Activated CD4-positive, CD25-positive, alpha-beta regulatory T cell treated with anti-CD3 and anti-CD28 coated beads, Interleukin-2, amount 50 U/mL, for 16 hours (primary cell): Measurements from ENCODE around the gene TAS2R9.
"Not testable (repeated sequence)": the region's sequence is repeated elsewhere in the genome, so short reads cannot be mapped to it uniquely, and the experiment has no call there.

ENCODE experiments used
- DNase-seq: peaks from one replicate; pipeline ENCODE4 v3.0.0-alpha.2; 2020; ENCODE audit warnings: low read depth, low spot score

TAS2R9 gene

GRCh38 chr12:10810068-10810467 lies at the start of gene TAS2R9:
Gene TAS2R9 (minus strand): TSS chr12:10810168. CDS start chr12:10810075, 93 bp downstream.
- DNase-seq, result no peak

GRCh38 chr12:10855807-10856206 lies 45.8 kb upstream of the TAS2R9 start:
- no peak for DNase-seq

GRCh38 chr12:10853776-10854175 lies 43.8 kb upstream of the TAS2R9 start:
- DNase-seq, result no peak

GRCh38 chr12:10851243-10851858 lies 41.4 kb upstream of the TAS2R9 start:
- DNase-seq, result no peak

- no peak for DNase-seq
These were observed 39.5 kb upstream of the TAS2R9 start, which contains the start of gene PRR4 for GRCh38 chr12:10849425-10849878. Gene PRR4 (minus strand): TSS chr12:10849475. CDS start chr12:10849437, 38 bp downstream.

- DNase-seq, result no peak
These were observed 37.8 kb upstream of the TAS2R9 start for GRCh38 chr12:10847744-10848143.

- no peak for DNase-seq
These were observed 32.9 kb upstream of the TAS2R9 start for GRCh38 chr12:10842862-10843261.

GRCh38 chr12:10838461-10838860 lies 28.5 kb upstream of the TAS2R9 start:
- no peak for DNase-seq

- no peak for DNase-seq
These were observed 20.0 kb upstream of the TAS2R9 start for GRCh38 chr12:10829994-10830393.

- no peak for DNase-seq
These were observed 16.3 kb upstream of the TAS2R9 start, which contains the start of gene TAS2R10 for GRCh38 chr12:10826258-10826657. Gene TAS2R10 (minus strand): TSS chr12:10826358. CDS start chr12:10826269, 89 bp downstream.

- DNase-seq, result no peak
These were observed 15.0 kb upstream of the TAS2R9 start for GRCh38 chr12:10824957-10825356.

GRCh38 chr12:10811883-10812536 lies 2.0 kb upstream of the TAS2R9 start:
- DNase-seq, result no peak

- no peak for DNase-seq
These were observed 2.8 kb downstream of the TAS2R9 start, which contains the start of gene TAS2R8 for GRCh38 chr12:10807186-10807585. Gene TAS2R8 (minus strand): TSS chr12:10807286. CDS start chr12:10806980, 306 bp downstream.

GRCh38 chr12:10802587-10802986 lies 7.4 kb downstream of the TAS2R9 start, which contains the start of gene TAS2R7:
Gene TAS2R7 (minus strand): TSS chr12:10802627. CDS start chr12:10802570, 57 bp downstream.
- DNase-seq, result no peak

- DNase-seq, result no peak
These were observed 8.2 kb downstream of the TAS2R9 start for GRCh38 chr12:10801741-10802140.

GRCh38 chr12:10794222-10794621 lies 15.7 kb downstream of the TAS2R9 start:
- no peak for DNase-seq

- DNase-seq, result not testable (repeated sequence)
These were observed 18.2 kb downstream of the TAS2R9 start for GRCh38 chr12:10791769-10792168.

- no peak for DNase-seq
These were observed 26.7 kb downstream of the TAS2R9 start for GRCh38 chr12:10783252-10783651.

- no peak for DNase-seq
These were observed 30.9 kb downstream of the TAS2R9 start for GRCh38 chr12:10779103-10779502.

GRCh38 chr12:10771132-10771733 lies 38.7 kb downstream of the TAS2R9 start:
- DNase-seq, result no peak

- DNase-seq, result no peak
These were observed 50.3 kb downstream of the TAS2R9 start for GRCh38 chr12:10759657-10760056.
